ENCODE measurements around the gene TAS1R1. TPM values are rescaled to one million over a fixed set of nuclear protein-coding genes. Genes with fewer than 3 reads are reported as not detected.

TAS1R1 gene
- total and polyA plus RNA-seq, 2 experiments from 2014 or later: not detected

DNA sequence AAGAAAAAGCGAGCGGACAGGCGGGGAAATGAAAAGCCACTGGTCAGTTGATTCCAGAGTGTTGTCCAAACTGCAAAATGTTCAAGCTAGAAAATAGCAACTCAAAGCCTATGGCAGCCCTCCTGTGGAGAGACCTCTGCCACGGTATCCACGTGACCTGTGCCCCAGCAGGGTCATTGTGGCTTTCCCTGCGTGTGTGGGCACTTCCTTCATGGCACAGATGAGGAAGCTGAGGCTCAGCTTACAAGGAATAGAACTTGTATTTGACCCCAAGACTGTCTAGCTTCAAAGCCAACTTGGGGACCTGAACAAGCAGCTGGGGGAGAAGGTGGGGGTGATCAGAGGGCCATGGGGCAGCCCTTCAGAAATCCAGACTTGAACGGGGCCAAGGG is 48.1 kb upstream of the TAS1R1 start:
- Histone ChIP-seq H3K9me2 (replicated peaks; ENCODE audit: insufficient read depth) (no peaks in the 10 kb centered on the region), H3K4me3 (no peak overlapping the region), H3K4me1 (ENCODE audit: insufficient read depth) (no peaks in the 10 kb centered on the region), H3K36me3 (replicated peaks; ENCODE audit: insufficient read depth, low read depth) (no peaks in the 10 kb centered on the region), H3K27ac (no peak overlapping the region), H3K4me2 (no peak overlapping the region), H3K9me3 (ENCODE audit: low read depth) (no peaks in the 10 kb centered on the region), H3K79me2 (no peaks in the 10 kb centered on the region), H4K20me1 (ENCODE audit: insufficient read depth, poor library complexity, severe bottlenecking) (no peaks in the 10 kb centered on the region), H2AFZ (no peak overlapping the region), H3K27me3 (no peaks in the 10 kb centered on the region)
- 90% methylated on average over 7 of the region's 7 CpGs for WGBS (ENCODE audit: low lambda C conversion rate, missing lambda C conversion rate)
- TF ChIP-seq EZH2phosphoT487 (IDR thresholded peaks at IDR 0.05; ENCODE audit: low read depth, severe bottlenecking, unreplicated experiment): no peak
- no peak for DNase-seq (ENCODE audit: low spot score)

DNA sequence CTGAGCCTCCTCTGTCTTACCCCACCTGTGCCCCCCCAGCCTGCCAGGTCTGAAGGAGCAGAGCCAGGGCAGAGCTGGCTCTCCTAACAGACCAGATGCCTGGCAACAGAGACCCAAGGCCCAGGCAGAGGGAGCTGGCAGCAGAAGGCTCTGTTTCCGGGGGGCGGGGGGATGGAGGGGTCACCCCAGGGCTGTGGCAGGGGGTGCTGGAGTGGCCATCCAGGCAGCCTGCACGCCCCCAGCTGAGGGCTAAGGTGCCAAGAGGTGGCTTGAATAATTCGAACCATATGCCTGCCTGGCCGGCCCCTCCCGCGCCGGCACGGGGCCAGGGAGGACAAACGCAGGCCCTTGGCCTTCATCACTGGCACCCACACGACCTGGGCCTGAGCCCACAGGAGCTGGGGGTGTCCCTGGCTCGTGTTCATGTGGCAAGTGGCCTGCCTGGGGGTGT is 47.6 kb upstream of the TAS1R1 start:
- Histone ChIP-seq H3K27ac (no peak overlapping the region), H3K9me2 (replicated peaks; ENCODE audit: insufficient read depth) (no peaks in the 10 kb centered on the region), H3K27me3 (no peaks in the 10 kb centered on the region), H3K9me3 (ENCODE audit: low read depth) (no peaks in the 10 kb centered on the region), H3K4me2 (no peak overlapping the region), H3K4me1 (ENCODE audit: insufficient read depth) (no peaks in the 10 kb centered on the region), H3K4me3 (no peak overlapping the region), H2AFZ (no peak overlapping the region), H4K20me1 (ENCODE audit: insufficient read depth, poor library complexity, severe bottlenecking) (no peaks in the 10 kb centered on the region), H3K36me3 (replicated peaks; ENCODE audit: insufficient read depth, low read depth) (no peaks in the 10 kb centered on the region), H3K79me2 (no peaks in the 10 kb centered on the region)
- 70% methylated on average over 12 of the region's 12 CpGs for WGBS (ENCODE audit: low lambda C conversion rate, missing lambda C conversion rate)
- TF ChIP-seq EZH2phosphoT487 (IDR thresholded peaks at IDR 0.05; ENCODE audit: low read depth, severe bottlenecking, unreplicated experiment) (no peak), EZH2 (IDR thresholded peaks at IDR 0.05; ENCODE audit: borderline replicate concordance) (no peak)
- TF ChIP-seq, protein P1, sequence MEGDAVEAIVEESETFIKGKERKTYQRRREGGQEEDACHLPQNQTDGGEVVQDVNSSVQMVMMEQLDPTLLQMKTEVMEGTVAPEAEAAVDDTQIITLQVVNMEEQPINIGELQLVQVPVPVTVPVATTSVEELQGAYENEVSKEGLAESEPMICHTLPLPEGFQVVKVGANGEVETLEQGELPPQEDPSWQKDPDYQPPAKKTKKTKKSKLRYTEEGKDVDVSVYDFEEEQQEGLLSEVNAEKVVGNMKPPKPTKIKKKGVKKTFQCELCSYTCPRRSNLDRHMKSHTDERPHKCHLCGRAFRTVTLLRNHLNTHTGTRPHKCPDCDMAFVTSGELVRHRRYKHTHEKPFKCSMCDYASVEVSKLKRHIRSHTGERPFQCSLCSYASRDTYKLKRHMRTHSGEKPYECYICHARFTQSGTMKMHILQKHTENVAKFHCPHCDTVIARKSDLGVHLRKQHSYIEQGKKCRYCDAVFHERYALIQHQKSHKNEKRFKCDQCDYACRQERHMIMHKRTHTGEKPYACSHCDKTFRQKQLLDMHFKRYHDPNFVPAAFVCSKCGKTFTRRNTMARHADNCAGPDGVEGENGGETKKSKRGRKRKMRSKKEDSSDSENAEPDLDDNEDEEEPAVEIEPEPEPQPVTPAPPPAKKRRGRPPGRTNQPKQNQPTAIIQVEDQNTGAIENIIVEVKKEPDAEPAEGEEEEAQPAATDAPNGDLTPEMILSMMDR (IDR thresholded peaks at IDR 0.05; ENCODE audit: poor library complexity): no peak
- DNase-seq (ENCODE audit: low spot score): no peak

DNA sequence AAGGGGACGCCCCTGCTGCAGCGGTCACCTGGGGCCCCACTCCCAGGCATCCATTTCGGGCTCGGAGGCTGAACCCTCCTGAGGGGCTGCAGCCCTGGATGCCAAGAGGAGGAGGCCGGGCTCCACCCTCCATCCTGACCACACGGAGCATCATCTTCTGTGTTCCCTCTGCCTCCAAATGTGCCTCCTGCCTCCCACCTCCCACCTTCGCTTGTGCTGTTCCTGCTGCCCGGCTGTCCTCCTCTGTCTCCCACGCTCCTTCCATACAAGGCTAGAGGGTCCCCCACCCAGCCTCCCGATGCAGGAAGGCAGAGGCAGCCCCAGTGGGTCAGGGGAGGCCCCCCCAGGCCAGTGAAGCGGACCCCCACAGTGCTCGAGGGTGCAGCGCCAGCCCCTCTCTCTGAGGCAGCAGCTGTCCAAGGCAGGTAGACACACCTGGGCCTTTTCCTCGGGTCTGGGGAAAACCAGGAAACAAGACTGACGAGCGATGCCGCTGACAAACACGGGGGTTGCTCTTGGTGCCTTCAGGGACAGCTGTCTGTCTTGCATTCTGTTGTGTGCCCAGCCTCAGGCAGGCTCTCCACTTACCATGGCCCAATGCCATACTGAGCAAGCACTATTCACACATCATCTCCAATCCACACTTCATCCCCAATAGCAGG is 46.8 kb upstream of the TAS1R1 start:
- H3K9me2 ChIP-seq (replicated peaks; ENCODE audit: insufficient read depth): no peaks in the 10 kb centered on the region
- WGBS (ENCODE audit: low lambda C conversion rate, missing lambda C conversion rate): 86% methylated on average over 17 of the region's 18 CpGs
- H3K4me2 ChIP-seq: no peak overlapping the region
- H2AFZ ChIP-seq: no peak overlapping the region
- no peaks in the 10 kb centered on the region for H3K4me1 ChIP-seq (ENCODE audit: insufficient read depth)
- no peaks in the 10 kb centered on the region for H3K27me3 ChIP-seq
- DNase-seq (ENCODE audit: low spot score): no peak
- H3K79me2 ChIP-seq: no peaks in the 10 kb centered on the region
- H3K36me3 ChIP-seq (replicated peaks; ENCODE audit: insufficient read depth, low read depth): no peaks in the 10 kb centered on the region
- TF ChIP-seq, protein P1 (IDR thresholded peaks at IDR 0.05; ENCODE audit: poor library complexity): no peak
- TF ChIP-seq EZH2 (IDR thresholded peaks at IDR 0.05; ENCODE audit: borderline replicate concordance) (no peak), EZH2phosphoT487 (IDR thresholded peaks at IDR 0.05; ENCODE audit: low read depth, severe bottlenecking, unreplicated experiment) (no peak)
- no peak overlapping the region for H3K27ac ChIP-seq
- H3K4me3 ChIP-seq: no peak overlapping the region
- no peaks in the 10 kb centered on the region for H3K9me3 ChIP-seq (ENCODE audit: low read depth)
- H4K20me1 ChIP-seq (ENCODE audit: insufficient read depth, poor library complexity, severe bottlenecking): no peaks in the 10 kb centered on the region

DNA sequence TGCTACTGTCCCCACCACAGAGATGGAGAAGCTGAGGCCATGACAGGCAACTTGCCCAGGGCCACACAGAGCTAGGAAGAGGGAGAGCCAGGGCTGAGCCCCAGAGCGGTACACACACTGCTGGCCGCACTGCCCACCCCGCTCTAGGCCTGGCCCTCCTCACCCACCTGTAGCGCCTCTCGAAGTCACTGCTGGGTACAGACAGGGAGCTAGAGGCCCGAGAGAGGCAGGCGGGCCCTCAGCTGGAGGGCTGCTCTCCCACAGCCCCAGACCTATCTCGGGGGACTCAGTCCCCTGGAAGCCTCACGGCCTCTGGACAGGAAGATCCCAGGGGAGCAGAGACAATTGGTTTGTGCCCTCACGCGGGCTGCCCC is 46.3 kb upstream of the TAS1R1 start:
- no peaks in the 10 kb centered on the region for H3K9me3 ChIP-seq (ENCODE audit: low read depth)
- no peaks in the 10 kb centered on the region for H3K36me3 ChIP-seq (replicated peaks; ENCODE audit: insufficient read depth, low read depth)
- H3K4me2 ChIP-seq: no peak overlapping the region
- no peak overlapping the region for H3K27ac ChIP-seq
- H4K20me1 ChIP-seq (ENCODE audit: insufficient read depth, poor library complexity, severe bottlenecking): no peaks in the 10 kb centered on the region
- H3K27me3 ChIP-seq: no peaks in the 10 kb centered on the region
- no peak overlapping the region for H3K4me3 ChIP-seq
- H3K79me2 ChIP-seq: no peaks in the 10 kb centered on the region
- WGBS (ENCODE audit: low lambda C conversion rate, missing lambda C conversion rate): 96% methylated on average over 11 of the region's 11 CpGs
- no peaks in the 10 kb centered on the region for H3K4me1 ChIP-seq (ENCODE audit: insufficient read depth)
- DNase-seq (ENCODE audit: low spot score): no peak
- TF ChIP-seq EZH2phosphoT487 (IDR thresholded peaks at IDR 0.05; ENCODE audit: low read depth, severe bottlenecking, unreplicated experiment): no peak
- TF ChIP-seq, protein P1 (IDR thresholded peaks at IDR 0.05; ENCODE audit: poor library complexity): no peak
- TF ChIP-seq EZH2 (IDR thresholded peaks at IDR 0.05; ENCODE audit: borderline replicate concordance): no peak
- no peaks in the 10 kb centered on the region for H3K9me2 ChIP-seq (replicated peaks; ENCODE audit: insufficient read depth)
- no peak overlapping the region for H2AFZ ChIP-seq
